ENCODE measurements around the gene GNB1L.

The GNB1L gene

GRCh38 chr22:19875531-19876313 lies 21.0 kb upstream of the GNB1L start:
- DNase-seq, result no peak

DNA sequence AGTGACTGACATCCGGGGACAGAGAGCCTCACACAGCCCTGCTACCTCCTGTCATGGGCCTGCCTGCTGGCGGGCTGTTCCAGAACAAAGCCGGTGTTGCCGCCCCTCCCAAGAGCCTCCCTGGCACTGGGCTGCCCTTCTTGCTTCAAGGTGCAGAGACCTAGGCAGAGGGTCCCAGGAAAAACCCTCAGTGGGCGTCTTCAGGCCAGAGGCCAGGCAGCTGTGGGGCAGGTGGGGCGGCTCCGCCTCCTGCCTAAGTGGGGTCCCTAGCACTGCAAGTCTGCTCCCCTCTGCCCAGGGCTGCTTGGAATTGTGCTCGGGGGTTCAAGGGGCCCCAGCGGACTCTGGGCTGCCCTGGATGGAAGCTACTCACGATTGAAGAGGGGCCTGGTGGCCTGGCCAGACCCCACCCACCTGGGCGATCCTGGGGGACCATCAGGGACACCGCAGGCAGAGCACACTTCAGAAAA lies 20.4 kb upstream of the GNB1L start:
- no peak for DNase-seq

- DNase-seq, result no peak
Measured at GRCh38 chr22:19874307-19875060, 19.8 kb upstream of the GNB1L start.

- no peak for DNase-seq
Measured at GRCh38 chr22:19873960-19874306, 19.3 kb upstream of the GNB1L start.

DNA sequence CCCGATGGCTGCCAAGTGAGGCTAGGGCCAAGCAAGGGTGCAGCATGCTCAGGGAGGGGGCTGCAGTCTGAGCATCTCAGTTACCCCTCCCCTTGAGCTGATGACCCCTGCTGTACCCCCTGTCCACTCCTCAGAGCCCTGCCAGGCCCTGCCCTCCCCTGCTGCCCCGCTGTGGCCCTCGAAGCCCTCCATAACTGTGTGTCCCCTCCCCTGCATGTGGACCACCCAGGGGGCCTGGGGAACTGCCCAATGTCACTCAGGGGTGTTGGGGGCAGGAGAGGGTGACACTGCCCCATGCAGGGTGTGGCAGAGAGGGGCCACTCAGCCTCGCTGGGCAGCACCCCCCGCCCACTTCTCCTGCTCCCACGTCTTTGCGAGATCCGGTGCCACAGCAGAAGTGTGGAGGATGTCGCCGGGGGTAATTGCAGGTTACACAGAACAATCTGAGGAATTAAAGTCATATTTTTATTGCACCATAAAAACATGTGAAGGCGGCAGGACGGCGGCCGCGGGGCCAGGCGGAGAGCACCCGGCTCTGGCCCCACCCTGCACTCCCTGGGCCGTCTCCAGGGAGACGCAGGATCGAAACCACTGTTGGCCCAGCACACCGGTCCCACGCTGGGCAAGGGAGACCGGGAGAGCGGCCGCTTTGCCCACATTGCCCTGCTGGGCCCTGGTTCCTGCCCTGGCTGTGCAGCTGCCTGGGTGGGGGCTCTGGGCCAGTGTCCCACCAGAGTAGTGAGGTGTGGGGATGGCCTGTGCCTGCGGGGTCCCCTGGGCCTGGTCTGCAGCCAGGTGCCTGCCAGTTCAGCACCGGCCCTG lies 18.7 kb upstream of the GNB1L start:
- no peak for DNase-seq

GRCh38 chr22:19872779-19873137 lies 18.1 kb upstream of the GNB1L start:
- DNase-seq, result no peak

DNA sequence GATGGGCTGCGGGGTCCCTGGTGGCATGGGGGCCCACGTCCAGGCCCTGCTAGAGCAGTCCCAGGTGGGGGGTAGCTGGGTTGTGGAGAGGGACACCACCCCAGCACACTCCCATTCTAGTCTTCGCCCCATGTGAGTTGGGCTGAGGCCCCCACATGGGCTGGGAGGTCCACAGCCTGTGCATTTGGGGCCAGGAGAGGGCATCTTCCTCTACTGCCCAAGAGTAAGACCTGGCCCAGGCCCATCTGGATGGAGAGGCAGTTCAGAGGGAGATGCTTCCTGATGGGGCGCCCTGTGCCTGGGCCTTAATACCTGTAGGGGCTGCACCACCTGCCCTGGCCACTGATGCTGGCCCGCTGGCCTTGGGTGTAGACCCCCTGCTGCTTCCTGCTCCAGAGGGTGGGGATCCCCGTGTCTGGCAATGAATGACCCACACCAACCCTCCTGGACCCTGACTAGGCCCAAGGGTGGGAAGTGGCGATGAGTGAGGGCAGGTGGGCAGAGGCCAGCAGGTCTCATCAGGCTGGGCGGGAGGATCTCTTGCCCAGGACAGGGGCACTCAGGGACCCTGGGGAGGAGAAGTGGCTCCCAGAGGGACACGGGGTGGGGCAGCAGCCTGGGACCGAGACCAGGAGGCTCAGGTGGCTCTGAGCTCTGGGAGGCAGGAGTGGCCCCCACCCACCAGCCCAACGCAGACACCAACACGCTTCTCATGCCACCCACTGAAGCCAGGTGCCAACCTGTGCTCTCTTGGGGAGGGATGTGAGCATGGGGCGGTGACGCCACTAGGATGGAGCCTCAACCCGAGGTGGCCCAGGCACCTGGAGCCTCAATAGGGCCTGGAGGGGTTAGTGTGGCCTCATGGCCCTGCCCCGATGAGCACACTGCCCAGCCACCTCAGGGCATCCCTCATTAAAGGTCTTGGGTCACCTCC lies 17.4 kb upstream of the GNB1L start:
- DNase-seq, result no peak

- DNase-seq, result no peak
Measured at GRCh38 chr22:19871023-19871844, 16.6 kb upstream of the GNB1L start.

DNA sequence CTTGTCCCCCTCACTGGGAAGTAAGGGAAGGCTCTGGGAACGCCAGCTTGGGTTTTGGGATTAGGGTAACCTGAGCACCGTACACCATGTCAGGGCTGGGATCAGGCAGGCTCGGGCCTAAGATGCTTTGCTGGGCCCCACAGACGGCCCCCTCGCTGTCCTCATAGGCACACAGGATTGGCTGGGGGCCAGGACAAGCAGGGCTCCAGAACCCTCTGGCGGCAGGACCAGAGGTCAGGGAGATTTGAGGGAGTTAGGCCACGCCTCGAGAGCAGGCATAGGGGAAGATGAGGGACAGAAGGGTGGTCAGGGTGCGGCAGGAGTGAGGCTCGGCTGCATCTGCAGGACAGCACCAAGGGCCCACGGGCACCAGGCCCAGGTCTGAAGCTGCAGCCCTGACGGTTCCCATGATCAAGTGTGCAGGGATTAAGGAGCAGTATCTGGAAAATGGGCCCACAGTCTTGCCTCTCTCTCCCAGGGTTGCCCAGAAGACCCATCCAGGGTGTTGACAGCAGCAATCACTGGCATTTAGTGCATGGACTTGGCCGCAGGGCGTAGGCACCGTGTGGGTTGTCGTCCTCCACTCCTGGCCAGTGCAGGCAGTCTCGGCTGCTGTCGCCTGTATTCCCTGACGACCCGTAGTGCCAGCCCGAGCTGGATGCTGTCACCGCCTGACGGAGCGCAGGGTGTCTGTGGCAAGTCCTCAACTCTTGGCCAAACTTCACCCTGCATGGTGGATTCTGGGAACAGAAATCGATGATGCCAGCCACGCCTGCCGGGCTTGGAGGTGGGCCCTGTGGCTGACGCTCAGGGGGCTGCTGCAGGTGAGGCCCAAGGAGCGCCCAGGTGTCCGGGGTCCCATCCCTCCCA lies 15.7 kb upstream of the GNB1L start:
- no peak for DNase-seq

- no peak for DNase-seq
Measured at GRCh38 chr22:19869497-19870152, 15.0 kb upstream of the GNB1L start.

DNA sequence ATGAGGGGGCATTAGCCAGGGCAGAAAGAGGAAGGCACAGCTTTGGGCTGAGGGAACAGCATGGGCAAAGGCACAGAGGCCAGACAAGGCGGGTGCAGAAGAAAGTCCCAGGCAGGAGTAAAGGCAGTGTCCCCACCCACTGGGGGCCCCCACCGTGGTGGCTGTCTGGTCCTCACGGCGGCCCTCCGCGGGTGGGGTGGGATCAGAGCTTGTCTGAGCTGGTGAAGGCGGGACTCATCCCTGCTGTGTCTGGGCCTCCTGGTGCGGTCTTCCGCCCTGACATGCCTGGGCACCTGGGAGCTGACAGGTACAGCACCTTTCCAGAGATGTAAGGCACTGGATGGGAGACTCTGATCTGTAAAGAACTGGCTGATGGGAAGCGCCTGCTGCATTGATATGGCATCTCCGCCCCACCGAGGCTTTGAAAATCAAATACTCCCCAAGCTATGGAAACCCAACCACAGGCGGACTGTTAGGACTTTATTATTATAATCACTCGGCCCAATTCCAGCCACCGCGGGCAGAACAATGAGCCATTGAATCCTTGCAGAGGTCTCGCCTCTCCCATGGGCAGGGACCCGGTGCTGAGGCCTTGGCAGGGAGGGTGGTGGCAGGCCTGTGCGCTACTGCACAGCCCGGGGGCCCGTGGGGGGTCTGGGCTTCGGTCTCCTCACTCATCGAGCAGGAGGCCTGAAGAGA lies 14.2 kb upstream of the GNB1L start:
- no peak for DNase-seq

DNA sequence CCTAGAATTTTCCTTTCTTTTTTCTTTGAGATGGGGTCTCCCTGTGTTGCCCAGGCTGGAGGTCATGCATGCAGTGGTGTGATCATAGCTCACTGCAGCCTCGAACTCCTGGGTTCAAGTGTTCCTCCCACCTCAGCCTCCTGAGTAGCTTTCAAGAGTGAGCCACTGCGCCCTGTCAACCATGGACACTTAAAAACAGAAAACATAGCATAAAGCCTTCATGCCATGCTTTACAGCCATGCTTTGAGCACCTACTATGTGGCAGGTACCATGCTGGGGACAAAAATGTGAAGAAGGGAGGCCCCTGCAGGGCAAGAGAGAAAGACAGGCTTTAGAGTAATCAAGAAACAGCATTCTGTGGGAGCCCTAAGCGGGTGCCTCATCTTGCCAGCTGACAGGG lies 13.7 kb upstream of the GNB1L start:
- DNase-seq, result no peak

DNA sequence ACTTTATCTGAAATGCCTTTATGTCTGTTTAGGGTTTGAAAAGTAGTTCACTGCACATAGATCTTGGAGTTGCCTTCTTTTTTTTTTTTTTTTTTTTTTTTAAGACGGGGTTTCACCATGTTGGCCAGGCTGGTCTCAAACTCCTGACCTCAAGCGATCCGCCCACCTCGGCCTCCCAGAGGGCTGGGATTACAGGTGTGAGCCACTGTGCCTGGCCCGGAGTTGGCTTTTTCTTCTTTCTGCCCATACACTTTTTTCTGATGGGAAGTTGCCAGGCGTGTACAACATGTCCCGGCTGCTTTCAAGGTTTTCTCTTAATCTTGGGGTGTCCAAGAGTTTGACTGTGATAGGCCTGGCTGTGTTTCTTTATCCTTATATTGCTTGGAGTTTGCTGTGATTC lies 12.9 kb upstream of the GNB1L start:
- no peak for DNase-seq

- DNase-seq, result no peak
Measured at GRCh38 chr22:19866665-19867009, 12.0 kb upstream of the GNB1L start.

DNA sequence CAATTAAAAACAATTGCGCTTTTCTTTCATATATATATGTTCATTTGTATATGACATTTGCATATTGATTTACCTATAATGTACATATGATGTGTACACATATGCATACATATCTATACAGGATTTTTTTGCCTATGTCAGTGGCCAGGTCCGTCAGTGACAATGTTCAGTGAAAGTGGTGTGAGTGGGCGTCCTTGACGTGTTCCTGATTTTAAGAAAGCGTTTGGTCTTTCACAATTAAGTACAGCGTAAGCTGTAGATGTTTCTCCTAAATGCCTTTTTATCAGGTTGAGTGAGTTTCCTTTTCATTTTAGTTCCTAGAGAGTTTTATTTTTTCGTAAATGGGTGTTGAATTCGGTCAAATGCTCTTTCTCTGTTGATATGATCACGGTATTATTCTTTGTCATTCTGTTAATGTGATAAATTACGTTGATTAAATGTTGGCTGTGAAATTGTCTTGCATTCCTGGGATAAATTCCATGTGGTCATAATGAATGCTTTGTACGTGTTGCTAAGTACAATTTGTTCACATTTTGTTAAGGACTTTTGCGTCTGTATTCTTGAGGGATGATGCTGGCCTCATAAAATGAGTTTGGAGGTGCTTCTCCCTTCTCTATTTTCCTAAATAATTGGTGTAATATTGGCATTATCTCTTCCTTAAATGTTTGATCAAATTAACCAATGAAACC lies 10.6 kb upstream of the GNB1L start:
- no peak for DNase-seq

GRCh38 chr22:19864538-19865106 lies 9.9 kb upstream of the GNB1L start:
- DNase-seq, result no peak

- no peak for DNase-seq
Measured at GRCh38 chr22:19863571-19863970, 8.9 kb upstream of the GNB1L start.

- DNase-seq, result no peak
Measured at GRCh38 chr22:19862619-19863246, 8.1 kb upstream of the GNB1L start.
